ENCODE measurements around the gene APOBEC4.
"Not testable (repeated sequence)": the region's sequence is repeated elsewhere in the genome, so short reads cannot be mapped to it uniquely, and the experiment has no call there.

Gene APOBEC4

DNA sequence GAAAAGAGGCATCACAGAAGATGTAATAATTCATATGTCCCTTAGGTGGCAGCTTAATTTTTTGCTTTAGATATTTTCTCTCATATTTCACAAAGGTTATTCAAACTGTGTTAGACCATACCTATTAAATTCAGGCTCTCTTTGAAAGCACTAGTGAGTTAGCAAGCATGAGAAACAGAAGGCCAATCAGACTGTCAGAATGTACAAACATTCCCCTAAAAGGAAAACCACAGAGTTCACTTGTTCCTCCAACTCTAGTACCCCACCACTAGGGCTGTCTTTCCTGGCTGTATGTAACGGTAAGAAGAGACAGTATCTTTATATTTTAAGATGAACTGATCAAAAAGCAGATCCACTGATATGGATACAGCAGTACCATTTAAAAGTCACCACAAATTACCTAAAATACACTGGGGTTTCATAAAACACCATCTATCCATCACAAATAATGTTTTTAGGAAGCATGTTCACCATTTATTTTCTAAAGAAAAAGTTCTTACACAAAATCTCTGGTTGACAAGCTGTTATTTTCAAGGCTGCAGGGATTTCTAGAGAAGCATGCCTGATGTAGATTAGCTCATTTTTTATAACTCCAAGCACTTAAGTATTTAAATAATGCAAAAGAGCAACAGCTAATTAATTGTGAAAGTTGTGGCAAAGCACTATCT is 19.3 kb downstream of the APOBEC4 start:
- DNase-seq: no peak

- DNase-seq: no peak
Observed at GRCh38 chr1:183632964-183633363, 20.2 kb downstream of the APOBEC4 start.

DNA sequence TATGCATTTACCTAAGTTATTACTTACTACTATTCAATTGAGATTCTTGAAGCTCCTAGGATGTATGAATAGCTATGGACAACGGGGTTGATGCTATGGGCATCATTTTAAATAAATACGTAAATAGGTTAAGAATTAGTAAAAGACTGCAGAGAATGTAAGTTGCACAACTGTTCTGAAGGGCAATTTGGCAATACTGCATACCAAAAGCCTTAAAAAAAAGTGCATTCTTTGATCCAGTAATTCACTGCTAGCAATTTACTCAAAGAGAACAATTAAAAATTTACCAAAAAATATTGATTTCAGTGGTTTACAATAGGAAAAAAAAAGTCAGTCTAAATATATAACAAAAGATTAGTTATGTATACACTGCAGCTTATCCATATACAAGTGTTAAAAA is 21.0 kb downstream of the APOBEC4 start:
- no peak for DNase-seq

DNA sequence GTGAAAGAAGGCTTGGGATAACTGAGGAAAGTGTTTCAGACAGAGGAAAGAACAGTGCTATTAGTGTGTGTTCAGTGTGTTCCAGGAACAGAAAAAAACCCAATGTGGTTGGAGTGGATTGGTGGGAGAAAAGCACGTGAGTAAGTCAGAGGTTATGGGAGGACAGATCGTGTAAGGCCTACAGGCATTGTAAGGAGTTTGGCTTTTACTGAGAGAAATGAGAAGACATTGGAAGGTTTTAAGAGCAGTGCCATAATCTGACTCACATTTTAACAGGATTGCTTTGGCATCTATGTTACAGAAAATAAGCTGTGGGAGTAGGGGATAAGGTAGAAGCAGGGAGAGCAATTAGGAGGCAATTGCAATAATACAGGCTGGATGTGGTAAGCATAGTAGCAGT is 22.4 kb downstream of the APOBEC4 start:
- DNase-seq: no peak

DNA sequence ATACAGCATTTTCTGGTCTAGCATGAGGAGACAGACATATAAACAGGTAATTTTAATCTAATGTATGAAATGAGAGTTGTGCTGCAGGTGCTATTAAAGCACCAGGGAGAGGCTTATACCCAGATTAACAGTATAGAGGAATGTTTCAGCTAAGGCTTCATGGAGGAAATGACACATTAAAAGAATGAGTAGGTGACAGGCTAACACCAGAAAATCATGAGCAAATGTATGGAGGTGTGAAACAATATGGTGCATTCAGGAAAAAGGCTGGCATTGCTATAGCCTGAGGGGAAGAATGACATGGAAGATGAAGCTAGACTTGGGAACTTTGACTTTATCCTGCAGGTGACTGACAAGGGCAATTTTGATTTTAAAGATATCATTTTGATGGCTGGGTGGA is 24.6 kb downstream of the APOBEC4 start:
- DNase-seq: no peak

DNA sequence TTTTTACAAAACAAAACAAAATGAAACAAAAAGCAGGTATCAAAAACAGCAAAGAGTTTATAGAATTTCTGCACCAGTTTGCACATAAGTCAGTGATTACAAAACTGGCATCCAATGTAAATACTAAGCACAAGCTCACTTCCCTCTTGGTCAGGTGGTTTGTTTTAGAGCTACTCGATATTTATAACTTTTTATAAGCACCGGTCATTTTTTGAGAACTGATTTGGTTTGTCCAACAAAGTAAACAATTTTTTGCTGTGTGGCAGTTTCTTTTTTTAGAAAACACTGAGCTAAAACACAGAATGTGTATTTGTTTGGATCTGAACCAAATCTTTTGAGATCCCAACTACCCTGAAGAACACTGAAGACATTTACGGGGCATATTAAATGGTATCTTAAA is 26.9 kb downstream of the APOBEC4 start:
- not testable (repeated sequence) for DNase-seq

DNA sequence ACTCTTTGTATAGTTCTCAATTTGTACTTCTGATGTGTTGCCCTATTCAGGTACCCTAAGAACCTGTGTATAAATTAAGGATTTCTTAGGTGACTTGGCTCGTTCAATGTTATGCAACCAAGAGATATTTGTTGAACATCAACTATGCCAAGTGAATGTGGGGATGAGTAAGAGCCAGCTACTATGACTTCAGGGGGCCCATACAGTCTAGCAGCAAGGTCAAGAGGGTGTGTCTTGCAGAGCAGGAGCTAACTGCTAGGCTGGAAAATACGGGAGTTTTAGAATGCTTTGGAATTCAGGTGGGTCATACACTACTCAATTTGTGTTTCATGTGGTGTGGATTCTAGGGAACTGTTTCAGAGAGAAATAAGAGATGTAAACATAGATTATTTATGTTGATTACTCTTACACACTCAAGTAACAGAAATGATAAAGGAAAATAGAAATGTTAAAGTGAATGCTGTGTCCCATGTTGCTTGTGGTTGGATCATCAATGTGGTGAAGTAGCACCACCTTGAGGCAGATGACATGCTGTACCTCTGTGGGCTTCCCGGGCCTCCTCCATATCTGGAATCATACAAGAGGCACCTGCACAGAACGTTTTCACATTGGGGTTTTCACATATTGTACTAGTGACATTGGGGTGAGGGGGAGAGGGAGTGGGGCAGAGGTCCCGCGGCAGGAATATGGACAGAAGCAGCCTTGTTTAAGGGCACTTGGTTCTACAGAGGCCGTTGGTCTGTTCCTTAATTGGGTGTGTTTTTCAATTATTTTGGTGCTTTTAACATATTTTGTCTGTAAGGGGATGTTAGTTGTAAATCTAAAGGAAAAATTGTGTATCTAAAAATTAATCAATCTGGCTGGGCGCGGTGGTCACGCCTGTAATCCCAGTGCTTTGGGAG is 30.0 kb downstream of the APOBEC4 start:
- DNase-seq: peak; percentile 12

- DNase-seq: no peak
Observed at GRCh38 chr1:183622013-183622412, 31.1 kb downstream of the APOBEC4 start.

GRCh38 chr1:183620311-183620710 is 32.8 kb downstream of the APOBEC4 start:
- DNase-seq: no peak

DNA sequence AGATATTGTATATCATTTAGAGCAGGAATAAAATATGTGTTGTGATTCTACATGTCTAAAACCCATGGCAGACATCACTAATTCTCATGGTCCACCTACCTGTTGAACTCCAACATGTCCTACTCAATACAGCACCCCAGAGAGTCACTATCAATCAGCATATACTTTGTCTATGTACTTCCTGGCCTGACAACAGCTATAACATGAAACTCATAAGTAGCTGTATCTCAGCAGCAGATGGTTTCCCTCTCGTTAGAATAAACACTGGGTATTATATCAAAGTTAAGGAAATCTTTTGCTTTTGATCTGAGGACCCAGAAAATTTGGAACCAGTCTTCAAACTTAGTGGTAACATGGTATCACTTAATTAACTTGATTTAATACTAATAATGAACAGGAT is 33.3 kb downstream of the APOBEC4 start:
- DNase-seq: no peak

DNA sequence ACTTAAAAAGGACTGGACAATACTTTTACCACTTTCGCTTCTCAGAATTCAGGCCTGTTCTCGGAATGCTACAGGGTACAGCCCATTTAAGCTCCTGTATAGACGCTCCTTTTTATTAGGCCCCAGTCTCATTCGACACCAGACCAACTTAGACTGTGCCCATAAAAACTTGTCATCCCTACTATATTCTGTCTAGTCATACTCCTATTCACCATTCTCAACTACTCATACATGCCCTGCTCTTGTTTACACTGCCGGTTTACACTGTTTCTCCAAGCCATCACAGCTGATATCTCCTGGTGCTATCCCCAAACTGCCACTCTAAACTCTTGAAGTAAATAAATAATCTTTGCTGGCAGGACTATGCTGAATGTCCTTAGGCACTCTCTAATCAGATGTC is 34.9 kb downstream of the APOBEC4 start:
- DNase-seq: not testable (repeated sequence)

- DNase-seq: not testable (repeated sequence)
Observed at GRCh38 chr1:183612975-183613374, 40.1 kb downstream of the APOBEC4 start.

DNA sequence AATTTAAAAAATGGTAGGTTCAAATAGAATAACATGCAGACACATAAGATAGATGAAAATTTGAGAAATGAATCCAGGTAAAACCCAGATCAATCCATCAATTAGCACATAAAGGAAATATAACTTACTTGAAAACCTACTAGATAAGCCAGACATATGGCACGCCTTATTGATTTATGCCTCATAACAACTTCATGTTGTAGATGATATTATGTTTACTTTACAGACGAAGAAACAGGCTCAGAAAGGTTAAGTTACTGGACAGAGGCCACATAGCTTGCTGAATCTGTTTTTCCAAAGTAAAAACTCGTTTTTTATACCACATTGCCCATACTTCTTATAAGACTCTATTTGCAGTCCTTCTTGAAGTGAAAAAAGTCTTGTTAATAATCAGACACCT is 40.7 kb downstream of the APOBEC4 start:
- DNase-seq: no peak

GRCh38 chr1:183611021-183611420 is 42.1 kb downstream of the APOBEC4 start:
- DNase-seq: no peak

GRCh38 chr1:183609759-183610452 is 43.2 kb downstream of the APOBEC4 start:
- no peak for DNase-seq

DNA sequence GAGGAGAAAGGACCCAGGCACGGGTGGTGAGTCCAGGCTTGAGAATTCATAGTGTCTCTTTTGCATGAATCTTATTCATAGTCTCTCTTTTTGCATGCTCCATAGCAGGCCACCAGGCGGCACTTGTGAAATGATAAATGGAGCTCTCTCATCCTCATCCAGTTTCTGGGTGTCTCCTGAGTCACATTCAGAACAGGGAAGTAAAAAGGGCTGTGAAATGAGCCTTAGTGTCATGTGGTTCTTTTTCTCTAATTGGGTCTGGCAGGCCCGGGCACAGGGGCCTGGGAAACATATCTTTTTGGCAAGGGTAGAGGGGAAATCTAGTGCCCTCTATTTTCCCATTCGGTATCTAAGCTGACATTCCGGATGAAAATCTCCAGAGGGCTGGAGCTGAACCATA is 43.8 kb downstream of the APOBEC4 start:
- DNase-seq: no peak

DNA sequence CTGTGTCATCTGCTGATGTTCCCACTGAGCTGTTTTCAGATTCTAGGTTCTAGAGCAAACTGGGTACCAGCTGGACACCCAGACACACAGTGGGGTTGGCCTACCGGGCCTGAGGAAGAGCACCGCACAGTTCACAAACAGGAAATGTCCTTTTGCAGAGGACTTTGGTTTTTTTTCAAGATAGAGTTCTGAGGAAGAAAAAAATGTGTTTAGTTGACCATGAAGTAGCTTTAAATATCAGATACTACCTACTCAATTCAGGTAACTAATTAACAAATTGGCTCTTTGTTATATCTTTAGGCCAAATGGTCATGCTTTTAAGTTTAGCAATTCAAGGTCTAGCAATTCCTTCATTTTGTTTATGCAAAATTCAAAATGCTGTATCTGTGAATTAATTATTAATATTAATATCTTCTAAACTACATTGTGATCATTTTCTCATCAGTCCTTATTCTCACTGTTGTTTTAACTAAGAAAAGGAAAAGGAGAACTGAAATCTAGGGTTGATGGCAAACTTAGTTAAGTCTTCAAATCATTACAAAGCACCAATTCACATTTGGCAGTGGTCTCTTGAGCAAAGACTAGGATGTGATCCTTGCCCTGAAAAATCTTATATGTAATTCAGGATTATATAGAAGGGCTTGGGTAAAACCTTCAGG is 45.7 kb downstream of the APOBEC4 start:
- no peak for DNase-seq

GRCh38 chr1:183605904-183606303 is 47.2 kb downstream of the APOBEC4 start:
- DNase-seq: no peak

DNA sequence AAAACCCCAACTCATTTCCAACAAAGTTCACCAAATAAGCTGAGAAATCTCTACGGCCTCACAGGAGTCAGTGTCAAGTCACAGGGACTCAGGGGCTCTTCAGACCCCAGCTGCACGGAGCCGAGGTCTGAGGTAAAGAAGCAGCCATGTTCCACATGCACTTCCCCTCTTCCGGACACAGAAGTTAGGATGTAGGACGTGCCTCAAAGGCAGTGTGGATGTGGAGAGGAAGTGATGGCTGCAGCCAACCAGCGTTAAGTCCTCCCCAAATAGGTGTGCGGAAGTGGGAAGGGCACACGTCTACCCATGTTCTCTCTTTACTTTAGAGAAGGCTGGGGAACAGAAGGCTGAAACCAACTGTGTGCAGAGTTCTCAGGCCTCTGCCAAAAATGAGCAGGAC is 48.3 kb downstream of the APOBEC4 start:
- no peak for DNase-seq

DNA sequence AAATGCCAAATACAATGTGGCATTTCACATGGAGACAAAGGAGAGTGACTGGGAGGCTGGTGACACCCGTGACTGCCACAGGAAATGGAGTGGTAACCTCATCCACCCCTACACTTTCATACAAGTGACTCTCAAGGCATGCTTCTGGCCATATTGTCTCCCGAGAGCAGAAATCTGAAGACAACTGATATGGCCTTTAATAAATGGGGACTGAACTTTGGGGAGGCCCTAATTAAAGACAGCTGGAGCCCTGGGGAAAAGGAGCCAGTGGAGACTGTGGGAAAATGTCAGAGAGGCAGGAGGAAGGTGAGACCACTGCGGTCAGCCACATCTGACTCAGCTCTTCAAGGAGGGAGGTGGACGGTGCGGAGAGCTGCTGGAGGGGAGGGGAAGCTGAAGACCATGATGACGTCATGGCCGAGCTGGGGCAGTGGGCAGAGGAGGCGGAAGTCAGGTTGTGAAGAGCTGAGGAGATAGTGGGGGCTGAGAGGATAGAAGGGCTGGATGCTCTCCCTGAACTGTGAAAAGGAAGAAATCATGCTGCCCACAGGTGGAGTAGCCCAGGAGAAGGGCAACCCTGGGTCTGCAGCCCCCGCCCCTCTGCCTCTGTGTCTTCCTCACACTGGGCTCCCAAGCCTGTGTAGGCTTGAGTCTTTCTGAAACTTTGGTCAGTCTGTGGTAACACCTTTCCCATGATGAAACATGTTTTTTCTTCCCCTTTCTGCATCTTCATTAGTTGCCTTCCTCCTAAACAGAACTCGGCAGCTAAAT is 48.9 kb downstream of the APOBEC4 start:
- DNase-seq: no peak

GRCh38 chr1:183602510-183602909 is 50.6 kb downstream of the APOBEC4 start:
- no peak for DNase-seq

DNA sequence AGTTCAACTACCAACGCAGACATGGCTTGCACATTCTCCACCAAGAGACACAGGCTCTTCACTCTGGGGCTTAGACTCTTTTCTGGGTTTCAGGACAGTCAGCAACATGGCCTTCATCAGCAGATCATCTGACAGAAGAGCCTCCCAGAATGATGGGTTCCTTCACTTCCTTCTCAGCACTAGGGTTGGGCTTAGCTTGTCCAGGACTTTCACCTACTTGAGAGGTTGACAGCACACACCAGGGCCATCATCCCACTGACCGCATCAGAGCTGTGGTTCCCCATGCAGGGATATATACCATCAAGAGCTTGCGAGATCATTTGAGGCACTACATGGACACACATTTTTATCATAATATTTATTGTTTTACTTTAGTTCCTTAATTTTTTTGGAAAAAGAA is 52.5 kb downstream of the APOBEC4 start:
- DNase-seq: no peak
